K562 (cell line): Measurements from ENCODE around the gene CAMK2A. TPM values are rescaled to one million over a fixed set of nuclear protein-coding genes. Genes with fewer than 3 reads are reported as not detected.

Source experiments
- BHLHE40 ChIP-seq: IDR thresholded peaks from 2 replicates; pipeline ENCODE4 v1.6.1; 2011; ENCODE audit warnings: low read length, improper control_type of control experiment
- CBFA2T3 ChIP-seq: fragments of 450-650 bp; IDR thresholded peaks from 2 replicates; pipeline ENCODE4 v1.6.1; 2017
- CXXC5 ChIP-seq: fragments of 250-450 bp; sonication (Bioruptor Pico); IDR thresholded peaks from 2 replicates; pipeline ENCODE4 v1.8.0; 2022; ENCODE audit warnings: inconsistent platforms, mild to moderate bottlenecking, moderate library complexity
- FUS ChIP-seq: fragments of 200-400 bp; formaldehyde crosslinking; optimal IDR thresholded peaks from 2 replicates; pipeline ENCODE3; 2017; ENCODE audit warnings: low read depth, low read length
- GTF2F1 ChIP-seq: IDR thresholded peaks from 2 replicates; pipeline ENCODE4 v1.6.1; 2011; ENCODE audit warnings: low read depth, low read length, improper control_type of control experiment
- HSF4 ChIP-seq: fragments of 250-450 bp; sonication (Bioruptor Pico); IDR thresholded peaks from 2 replicates; pipeline ENCODE4 v2.1.2; 2022; ENCODE audit warnings: mild to moderate bottlenecking, moderate library complexity, borderline replicate concordance
- KLF10 ChIP-seq: fragments of 250-450 bp; sonication (Bioruptor Pico); IDR thresholded peaks from 2 replicates; pipeline ENCODE4 v1.6.1; 2021; ENCODE audit warnings: matching md5 sums
- KLF13 ChIP-seq: fragments of 450-650 bp; IDR thresholded peaks from 2 replicates; pipeline ENCODE4 v1.6.1; 2016; ENCODE audit warnings: missing genetic modification characterization, low read depth, mild to moderate bottlenecking, missing compliant biosample characterization, moderate library complexity, borderline replicate concordance
- MYBL2 ChIP-seq, 2 experiments: fragments of 450-650 bp in 1 of 2; sonication (generic) in 1 of 2; formaldehyde crosslinking in 1 of 2; IDR thresholded peaks; 2 replicates each; pipeline versions ENCODE4 v1.6.1 to v1.8.1; 2017 to 2022; ENCODE audit warnings: borderline replicate concordance in 1 of 2, inconsistent platforms in 1 of 2, low read depth in 1 of 2, mild to moderate bottlenecking in 1 of 2, missing genetic modification reagents in 1 of 2, moderate library complexity in 1 of 2
- NFATC3 ChIP-seq: fragments of 450-650 bp; IDR thresholded peaks from 2 replicates; pipeline ENCODE4 v1.6.1; 2017; ENCODE audit warnings: mild to moderate bottlenecking
- PCBP1 ChIP-seq: fragments of 200-400 bp; formaldehyde crosslinking; IDR thresholded peaks from 2 replicates; pipeline ENCODE4 v1.6.1; 2018; ENCODE audit warnings: mild to moderate bottlenecking, low read depth, low read length; ENCODE audit not compliant: poor library complexity, severe bottlenecking
- PTRF ChIP-seq: fragments of 450-650 bp; IDR thresholded peaks from 2 replicates; pipeline ENCODE4 v1.6.1; 2016; ENCODE audit warnings: mild to moderate bottlenecking, missing genetic modification characterization, missing compliant biosample characterization
- PURB ChIP-seq: sonication (generic); formaldehyde crosslinking; IDR thresholded peaks from 2 replicates; pipeline ENCODE4 v1.9.0; 2021; ENCODE audit warnings: low read depth, mild to moderate bottlenecking, missing genetic modification reagents
- RBBP5 ChIP-seq: fragments of 200-600 bp; sonication (generic); IDR thresholded peaks from 2 replicates; pipeline ENCODE4 v1.6.1; 2012; ENCODE audit warnings: borderline replicate concordance, mild to moderate bottlenecking, low read length, control low read depth, inconsistent platforms; ENCODE audit not compliant: insufficient read depth, poor library complexity, severe bottlenecking
- RBFOX2 ChIP-seq: fragments of 200-400 bp; formaldehyde crosslinking; IDR thresholded peaks from 2 replicates; pipeline ENCODE4 v1.6.1; 2017; ENCODE audit warnings: low read depth, mild to moderate bottlenecking, low read length, moderate library complexity
- SMARCA5 ChIP-seq: fragments of 450-650 bp; IDR thresholded peaks from 2 replicates; pipeline ENCODE4 v1.6.1; 2016
- SNIP1 ChIP-seq: fragments of 450-650 bp; IDR thresholded peaks from 2 replicates; pipeline ENCODE4 v1.7.1; 2017; ENCODE audit warnings: low read depth, mild to moderate bottlenecking
- THRAP3 ChIP-seq: fragments of 450-650 bp; IDR thresholded peaks from 2 replicates; pipeline ENCODE4 v1.6.1; 2016; ENCODE audit warnings: mild to moderate bottlenecking, inconsistent platforms, borderline replicate concordance
- ZNF217 ChIP-seq: sonication (generic); formaldehyde crosslinking; IDR thresholded peaks from 2 replicates; pipeline ENCODE4 v1.8.0; 2022; ENCODE audit warnings: mild to moderate bottlenecking, missing genetic modification reagents
- ZNF253 ChIP-seq: fragments of 250-450 bp; sonication (Bioruptor Pico); conservative IDR thresholded peaks from 2 replicates; pipeline ENCODE4 v1.6.1; 2021; ENCODE audit warnings: mild to moderate bottlenecking
- ZNF347 ChIP-seq: fragments of 450-650 bp; formaldehyde crosslinking; IDR thresholded peaks from 2 replicates; pipeline ENCODE4 v1.4.0; 2020; ENCODE audit warnings: low read depth, mild to moderate bottlenecking, moderate library complexity
- polyA plus RNA-seq, 8 experiments: library from polyadenylated mRNA; depleted of rRNA in 4 of 8; stranded (reverse) in 5 of 8; unstranded in 3 of 8; fragments of >200 nt; fragmentation: Nextera tagmentation in 2 of 8; fragmentation: Illumina TruSeq in 1 of 8; extraction: Ambion mirVana in 2 of 8; extraction: Trizol in 1 of 8; gene quantifications; 2 replicates each; pipeline versions ENCODE4 v1.2.1 to v1.2.3, GENCODE V29; 2011 to 2014; ENCODE audit warnings: inconsistent platforms in 1 of 8, missing spikeins in 1 of 8
- total RNA-seq, 7 experiments: library from RNA; depleted of rRNA in 6 of 7; stranded (reverse); fragments of >200 nt in 6 of 7; fragmentation: Illumina TruSeq in 2 of 7; extraction: Trizol in 2 of 7; gene quantifications; 2 replicates each; pipeline versions ENCODE4 v1.2.1 to v1.2.3, GENCODE V29; 2011 to 2021; ENCODE audit warnings: low replicate concordance in 1 of 7
- TF ChIP-seq, protein P1 (sequence below), 2 experiments: fragments of 450-650 bp in 1 of 2; sonication (generic) in 1 of 2; formaldehyde crosslinking; conservative IDR thresholded peaks; 2 replicates each; pipeline versions ENCODE4 v1.4.0 to v1.8.1; 2020 to 2022; ENCODE audit warnings: mild to moderate bottlenecking in 1 of 2, missing genetic modification reagents in 1 of 2
- TF ChIP-seq, protein P2 (sequence below): fragments of 200-800 bp; sonication (Bioruptor generic); IDR thresholded peaks from 2 replicates; pipeline ENCODE4 v1.6.1; 2017; ENCODE audit warnings: missing genetic modification characterization, missing compliant biosample characterization
- TF ChIP-seq, protein P3 (sequence below): fragments of 450-650 bp; IDR thresholded peaks from 2 replicates; pipeline ENCODE4 v1.6.1; 2017; ENCODE audit warnings: mild to moderate bottlenecking, moderate library complexity
- TF ChIP-seq, protein P4 (sequence below): IDR thresholded peaks from 2 replicates; pipeline ENCODE4 v1.6.1; 2011; ENCODE audit not compliant: insufficient read length; ENCODE audit errors: extremely low read depth

CAMK2A gene
- total and polyA plus RNA-seq, 9 of the 15 experiments (the other 6 are each of a cell fraction or from before 2014, with no cell fraction given): 0.01 to 0.18 (median 0.04) TPM; not detected in 6

DNA sequence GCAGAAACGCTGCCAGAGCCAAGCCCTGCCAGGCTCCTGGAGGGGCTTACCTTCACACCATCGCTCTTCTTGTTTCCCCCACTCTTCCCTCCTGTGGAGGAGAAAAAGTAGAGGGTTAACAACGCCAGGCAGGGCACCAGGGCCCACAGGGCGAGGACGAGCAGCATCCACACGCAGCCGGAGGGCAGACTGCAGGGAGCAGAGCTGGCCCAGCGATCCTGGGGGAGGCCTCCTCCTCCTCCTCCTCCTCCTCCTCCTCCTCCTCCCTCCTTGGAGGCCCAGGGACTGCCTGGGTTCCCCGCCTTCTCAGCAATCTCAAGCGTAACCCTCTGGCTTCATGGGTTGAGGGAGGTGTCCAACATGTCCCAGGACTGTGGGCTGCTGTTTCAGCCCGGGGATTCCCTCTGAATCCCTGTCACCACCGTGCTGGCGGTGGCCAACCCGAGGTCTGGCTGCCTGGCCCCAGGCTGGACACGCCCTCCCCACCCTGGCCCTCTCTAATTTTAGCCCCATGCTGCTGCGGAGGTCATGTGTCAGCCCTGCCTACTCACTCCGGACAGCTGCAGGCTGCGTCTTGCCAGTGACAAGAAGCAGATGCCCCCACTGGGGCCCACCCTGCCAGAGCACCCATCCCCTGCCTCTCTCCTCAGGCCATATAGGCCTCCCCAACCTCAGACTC lies 44.3 kb downstream of the CAMK2A start (continued):
- TF ChIP-seq ZNF217 (no peak), THRAP3 (no peak), RBBP5 (no peak), RBFOX2 (no peak), KLF13 (tag) (0 out of 2 replicates have a peak, but pooled peaks have one; percentile 21), KLF10 (CRISPR knock-in tag) (no peak), NFATC3 (no peak), BHLHE40 (no peak), PCBP1 (no peak), GTF2F1 (no peak), HSF4 (CRISPR knock-in tag) (no peak), PURB (no peak), SNIP1 (no peak), ZNF347 (CRISPR knock-in tag) (no peak), ZNF253 (CRISPR knock-in tag) (no peak), CBFA2T3 (peak; percentile 6; the same call in 1 of the 2 replicates), CXXC5 (CRISPR knock-in tag) (peak; percentile 19; the same call in 1 of the 2 replicates), FUS (no peak), MYBL2 (IDR thresholded peaks at IDR 0.05; ENCODE audit: low read depth) (no peak), MYBL2 (CRISPR knock-in tag; IDR thresholded peaks at IDR 0.05; ENCODE audit: borderline replicate concordance) (no peak), SMARCA5 (no peak), PTRF (tag) (no peak)
- TF ChIP-seq, protein P1, sequence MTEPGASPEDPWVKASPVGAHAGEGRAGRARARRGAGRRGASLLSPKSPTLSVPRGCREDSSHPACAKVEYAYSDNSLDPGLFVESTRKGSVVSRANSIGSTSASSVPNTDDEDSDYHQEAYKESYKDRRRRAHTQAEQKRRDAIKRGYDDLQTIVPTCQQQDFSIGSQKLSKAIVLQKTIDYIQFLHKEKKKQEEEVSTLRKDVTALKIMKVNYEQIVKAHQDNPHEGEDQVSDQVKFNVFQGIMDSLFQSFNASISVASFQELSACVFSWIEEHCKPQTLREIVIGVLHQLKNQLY (CRISPR knock-in tag; conservative IDR thresholded peaks at IDR 0.05): no peak
- TF ChIP-seq, protein P2, sequence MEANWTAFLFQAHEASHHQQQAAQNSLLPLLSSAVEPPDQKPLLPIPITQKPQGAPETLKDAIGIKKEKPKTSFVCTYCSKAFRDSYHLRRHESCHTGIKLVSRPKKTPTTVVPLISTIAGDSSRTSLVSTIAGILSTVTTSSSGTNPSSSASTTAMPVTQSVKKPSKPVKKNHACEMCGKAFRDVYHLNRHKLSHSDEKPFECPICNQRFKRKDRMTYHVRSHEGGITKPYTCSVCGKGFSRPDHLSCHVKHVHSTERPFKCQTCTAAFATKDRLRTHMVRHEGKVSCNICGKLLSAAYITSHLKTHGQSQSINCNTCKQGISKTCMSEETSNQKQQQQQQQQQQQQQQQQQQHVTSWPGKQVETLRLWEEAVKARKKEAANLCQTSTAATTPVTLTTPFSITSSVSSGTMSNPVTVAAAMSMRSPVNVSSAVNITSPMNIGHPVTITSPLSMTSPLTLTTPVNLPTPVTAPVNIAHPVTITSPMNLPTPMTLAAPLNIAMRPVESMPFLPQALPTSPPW (CRISPR knock-in tag): peak; percentile 53; the same call in 1 of the 2 replicates
- TF ChIP-seq, protein P3, sequence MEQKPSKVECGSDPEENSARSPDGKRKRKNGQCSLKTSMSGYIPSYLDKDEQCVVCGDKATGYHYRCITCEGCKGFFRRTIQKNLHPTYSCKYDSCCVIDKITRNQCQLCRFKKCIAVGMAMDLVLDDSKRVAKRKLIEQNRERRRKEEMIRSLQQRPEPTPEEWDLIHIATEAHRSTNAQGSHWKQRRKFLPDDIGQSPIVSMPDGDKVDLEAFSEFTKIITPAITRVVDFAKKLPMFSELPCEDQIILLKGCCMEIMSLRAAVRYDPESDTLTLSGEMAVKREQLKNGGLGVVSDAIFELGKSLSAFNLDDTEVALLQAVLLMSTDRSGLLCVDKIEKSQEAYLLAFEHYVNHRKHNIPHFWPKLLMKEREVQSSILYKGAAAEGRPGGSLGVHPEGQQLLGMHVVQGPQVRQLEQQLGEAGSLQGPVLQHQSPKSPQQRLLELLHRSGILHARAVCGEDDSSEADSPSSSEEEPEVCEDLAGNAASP: no peak
- TF ChIP-seq, protein P4, sequence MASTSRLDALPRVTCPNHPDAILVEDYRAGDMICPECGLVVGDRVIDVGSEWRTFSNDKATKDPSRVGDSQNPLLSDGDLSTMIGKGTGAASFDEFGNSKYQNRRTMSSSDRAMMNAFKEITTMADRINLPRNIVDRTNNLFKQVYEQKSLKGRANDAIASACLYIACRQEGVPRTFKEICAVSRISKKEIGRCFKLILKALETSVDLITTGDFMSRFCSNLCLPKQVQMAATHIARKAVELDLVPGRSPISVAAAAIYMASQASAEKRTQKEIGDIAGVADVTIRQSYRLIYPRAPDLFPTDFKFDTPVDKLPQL: no peak
